T-helper 9 cell (primary cell): ENCODE data around the gene MXI1.
A peak's percentile ranks its signal among the peaks of the same experiment; 100 is the strongest.

Experiments used
- DNase-seq: peaks from one replicate; pipeline ENCODE4 v3.0.0-alpha.2; 2020

The MXI1 gene

DNA sequence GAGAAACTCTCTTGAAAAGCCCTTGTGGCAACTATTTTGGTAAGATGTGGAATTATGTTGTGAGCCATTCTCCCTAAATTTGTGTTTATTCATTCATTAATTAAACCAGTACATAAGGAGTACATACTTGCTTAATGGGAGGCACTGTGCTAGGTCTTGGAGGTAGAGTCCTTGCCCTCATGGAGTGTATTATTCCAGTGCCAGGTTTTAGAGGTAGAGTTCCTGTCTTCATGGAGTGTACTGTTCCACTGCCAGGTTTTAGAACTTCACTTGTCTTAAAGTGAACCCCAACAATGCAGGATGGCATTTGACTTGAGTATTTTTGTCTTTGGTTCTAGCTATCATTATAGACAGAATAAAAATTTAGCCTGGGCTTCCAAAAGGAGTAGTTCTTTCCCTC lies 8.8 kb downstream of the MXI1 start:
- no peak for DNase-seq

DNA sequence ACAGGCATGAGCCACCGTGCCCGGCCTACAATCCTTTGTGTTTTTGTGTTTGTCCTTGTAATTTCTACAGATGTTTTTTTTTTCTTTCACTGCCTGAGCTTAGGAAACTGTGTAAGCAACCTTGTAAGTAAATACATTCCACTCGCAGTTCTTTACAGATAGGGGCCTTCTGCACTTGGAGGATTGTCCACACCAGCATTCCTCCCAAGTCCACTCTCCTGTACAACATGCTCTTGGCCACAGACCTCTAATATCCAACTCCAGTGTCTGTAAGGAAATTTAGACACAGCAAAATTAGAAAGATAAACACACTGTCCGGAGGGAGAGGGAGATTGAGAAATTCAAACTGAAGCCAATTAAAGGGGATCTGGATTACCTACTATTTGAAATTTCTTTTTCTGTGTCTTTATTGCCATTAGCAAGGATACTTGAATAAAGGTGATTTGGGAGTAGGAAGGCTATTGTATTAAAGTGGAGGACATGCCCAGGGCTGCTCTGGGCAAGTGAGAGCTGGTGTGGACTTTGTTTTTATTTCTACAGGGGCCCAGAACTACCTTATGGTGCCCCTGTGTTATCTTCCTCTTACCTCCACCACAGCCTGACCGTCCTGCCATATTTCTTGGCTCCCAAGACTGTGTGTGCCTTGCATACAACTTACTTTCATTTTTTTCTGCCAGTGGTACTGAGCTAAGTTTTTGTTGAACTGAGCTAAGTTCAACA lies 9.7 kb downstream of the MXI1 start:
- DNase-seq = no peak

DNA sequence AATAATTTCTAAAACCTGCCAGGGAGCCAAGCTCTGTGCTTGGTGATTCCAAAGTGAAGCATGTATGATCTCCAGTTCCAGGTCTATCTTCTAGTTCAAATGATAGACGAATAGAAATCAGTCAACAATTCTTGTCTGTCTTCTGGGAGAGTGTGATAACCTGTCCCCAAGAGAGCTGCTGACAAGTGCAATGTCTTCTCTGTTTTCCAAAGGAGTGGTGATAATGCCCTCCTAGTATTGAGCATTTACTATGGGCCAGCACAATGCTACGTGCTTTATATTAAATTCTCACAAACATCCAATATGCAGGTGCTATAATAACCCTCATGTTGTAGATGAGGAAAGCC lies 10.2 kb downstream of the MXI1 start:
- no peak for DNase-seq

DNA sequence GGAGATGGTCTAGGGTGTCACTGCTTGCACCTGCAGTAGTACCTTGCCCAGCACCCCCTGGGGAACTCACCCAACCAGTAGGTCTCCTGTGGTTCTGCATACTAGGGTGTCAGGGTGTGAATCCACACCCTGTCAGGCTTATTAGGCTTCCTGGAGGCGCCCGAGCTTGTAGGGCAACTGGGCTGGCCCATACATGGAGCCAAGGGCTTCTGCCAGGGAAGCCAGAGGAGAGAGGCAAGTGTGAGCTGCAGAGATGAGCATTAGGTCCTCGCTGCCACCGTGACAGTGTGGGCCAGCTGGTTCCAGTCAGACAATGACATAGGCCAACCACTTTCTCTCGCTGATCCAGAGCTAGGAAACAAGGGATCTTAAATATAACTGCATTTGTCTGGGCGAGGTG lies 11.2 kb downstream of the MXI1 start:
- no peak for DNase-seq

DNA sequence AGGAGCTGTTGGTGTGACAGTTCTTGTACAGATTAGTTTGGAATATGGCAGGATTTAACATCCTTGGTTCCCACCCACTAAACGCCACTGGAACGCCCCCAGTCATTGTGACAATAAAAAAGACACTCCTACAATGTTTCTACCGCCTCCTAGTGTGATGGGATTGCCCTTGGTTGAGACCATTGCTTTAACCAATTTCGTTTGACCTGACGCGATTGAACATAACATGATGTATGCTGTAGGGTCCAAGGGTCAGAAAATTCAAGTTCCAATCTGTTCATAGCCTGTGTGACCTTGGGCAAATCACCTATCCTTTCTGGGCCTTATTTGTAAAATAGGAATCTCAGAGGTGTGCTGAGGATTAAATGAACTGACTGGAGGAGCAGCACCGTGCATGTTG lies 12.5 kb downstream of the MXI1 start:
- no peak for DNase-seq

DNA sequence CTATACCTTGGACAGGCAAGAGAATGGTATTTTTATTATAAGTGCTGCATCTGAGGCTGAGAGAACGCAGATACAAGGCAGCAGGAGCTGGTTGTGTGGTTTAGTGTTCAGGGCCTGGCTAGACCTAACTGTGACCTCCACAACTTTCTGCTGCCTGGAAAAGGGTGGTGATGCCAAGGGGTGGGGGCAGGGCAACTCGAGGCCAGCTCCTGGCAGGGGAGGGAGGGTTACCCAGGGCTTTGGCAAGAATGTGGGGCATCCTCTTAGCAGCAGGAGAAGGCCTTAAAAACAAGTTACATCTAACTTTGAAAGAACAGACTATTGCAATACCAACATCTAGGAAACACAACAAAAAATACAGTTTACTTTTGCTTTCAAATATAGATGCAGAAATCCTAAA lies 13.0 kb downstream of the MXI1 start:
- no peak for DNase-seq

DNA sequence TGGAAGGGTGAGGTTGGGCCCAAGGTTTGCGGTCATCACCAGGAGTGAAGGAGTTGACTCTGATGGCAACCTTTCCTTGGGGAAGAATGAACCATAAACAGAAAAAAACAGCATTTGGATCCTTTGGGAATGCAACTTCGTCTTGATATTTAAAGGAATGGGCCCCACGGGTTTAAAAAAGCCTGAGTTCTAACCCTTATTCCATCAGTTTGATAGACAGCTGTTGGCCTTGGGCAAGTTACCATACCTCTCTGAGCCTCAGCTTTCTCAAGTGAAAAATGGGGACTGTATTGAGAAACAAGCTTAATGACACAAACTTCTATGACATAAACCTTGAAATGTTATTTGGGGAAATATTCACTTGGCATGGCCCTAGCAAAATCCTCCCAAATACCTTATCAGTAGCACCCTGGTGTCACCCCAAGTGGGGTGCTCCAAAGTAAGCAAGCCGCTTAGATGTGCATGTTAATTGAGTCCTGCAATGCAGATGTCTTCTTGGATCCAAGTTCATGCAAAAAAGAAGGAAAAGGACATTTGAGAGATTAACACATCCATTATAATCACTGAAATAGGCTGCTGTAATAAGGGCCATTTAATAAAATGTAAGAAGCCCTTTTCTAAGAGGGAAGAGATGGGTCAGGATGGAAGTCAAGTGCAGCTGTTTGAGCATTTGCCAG lies 13.8 kb downstream of the MXI1 start:
- DNase-seq = no peak

DNA sequence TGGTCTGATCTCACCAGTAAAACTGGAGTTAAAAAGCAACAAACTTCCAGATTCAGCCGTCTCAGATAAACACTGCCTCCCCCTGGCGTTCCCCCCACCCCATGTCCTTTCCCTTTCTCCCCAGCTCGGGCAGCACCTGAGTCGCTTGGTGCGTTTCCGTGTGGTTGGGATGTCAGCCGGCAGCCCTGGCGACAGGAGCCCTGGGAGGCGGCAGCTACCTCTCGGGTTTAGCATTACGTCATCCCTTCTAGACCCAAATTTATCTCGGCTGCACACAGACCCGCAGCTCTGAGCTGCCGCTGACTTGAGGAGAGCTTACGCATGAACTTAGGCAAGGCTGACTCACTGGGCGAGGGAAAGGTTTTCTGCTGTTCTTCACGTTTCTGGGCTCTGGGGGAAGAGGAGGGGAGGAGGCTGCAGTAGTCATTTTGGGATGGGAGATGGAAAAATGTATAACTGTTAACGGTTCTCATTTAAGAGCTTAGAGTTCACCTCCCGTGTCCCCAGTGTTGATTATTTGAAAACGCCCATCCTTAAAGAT lies 14.4 kb downstream of the MXI1 start:
- DNase-seq = peak; percentile 65

DNA sequence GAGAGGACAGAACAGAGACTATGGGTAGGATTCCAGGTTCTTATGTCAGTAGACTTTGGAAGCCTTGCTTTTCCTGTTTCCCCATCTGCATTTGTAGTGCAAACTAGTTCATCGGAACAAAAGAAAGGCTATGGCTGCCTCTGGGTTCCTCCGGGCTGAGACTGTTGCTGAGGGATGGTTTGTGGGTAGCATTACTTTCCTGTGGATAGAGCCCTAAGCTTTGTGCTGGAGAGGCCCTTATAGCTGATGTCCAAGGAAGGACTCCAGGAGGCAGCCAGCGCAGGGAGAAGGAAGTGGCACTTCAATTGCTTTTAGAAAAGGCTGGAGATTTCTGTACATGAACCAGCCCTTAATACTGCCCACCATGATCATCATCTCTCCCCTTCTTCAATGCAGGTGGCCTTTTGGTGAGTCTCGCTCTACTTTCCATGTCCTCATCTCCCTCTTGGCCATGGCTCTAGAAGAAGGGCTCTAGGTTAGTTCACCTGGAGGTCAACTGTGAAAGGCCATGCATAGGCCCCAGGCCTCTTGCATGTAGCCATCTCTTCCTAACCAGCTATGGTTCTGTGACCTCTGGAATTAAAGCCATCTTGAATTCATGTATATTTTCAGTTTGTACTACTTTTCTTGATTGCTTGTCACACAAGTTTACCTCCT lies 15.4 kb downstream of the MXI1 start:
- no peak for DNase-seq

DNA sequence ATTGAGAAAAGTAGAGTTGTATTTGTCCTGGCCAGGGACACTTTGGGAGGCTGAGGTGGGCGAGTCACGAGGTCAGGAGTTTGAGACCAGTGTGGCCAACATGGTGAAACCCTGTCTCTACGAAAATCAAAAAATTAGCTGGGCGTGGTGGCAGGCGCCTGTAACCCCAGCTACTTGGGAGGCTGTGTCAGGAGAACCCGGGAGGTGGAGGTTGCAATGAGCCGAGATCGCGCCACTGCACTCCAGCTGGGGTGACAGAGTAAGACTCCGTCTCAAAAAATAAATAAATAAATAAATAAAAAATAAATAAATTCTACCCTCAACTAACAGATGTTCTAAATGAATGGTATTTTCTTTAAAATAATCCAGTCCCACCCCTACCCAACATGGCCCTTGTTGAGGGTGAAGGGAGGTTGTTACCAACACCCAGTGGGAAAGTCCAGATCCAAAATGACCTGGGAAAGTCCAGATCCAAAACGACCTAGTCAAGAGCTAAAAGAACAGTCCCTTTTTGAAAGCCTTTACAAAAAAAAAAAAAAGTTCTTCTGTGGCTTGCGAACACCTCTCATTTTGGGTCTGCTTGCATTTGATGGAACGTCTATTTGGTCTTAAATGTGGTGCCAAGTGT lies 16.0 kb downstream of the MXI1 start:
- DNase-seq = no peak

DNA sequence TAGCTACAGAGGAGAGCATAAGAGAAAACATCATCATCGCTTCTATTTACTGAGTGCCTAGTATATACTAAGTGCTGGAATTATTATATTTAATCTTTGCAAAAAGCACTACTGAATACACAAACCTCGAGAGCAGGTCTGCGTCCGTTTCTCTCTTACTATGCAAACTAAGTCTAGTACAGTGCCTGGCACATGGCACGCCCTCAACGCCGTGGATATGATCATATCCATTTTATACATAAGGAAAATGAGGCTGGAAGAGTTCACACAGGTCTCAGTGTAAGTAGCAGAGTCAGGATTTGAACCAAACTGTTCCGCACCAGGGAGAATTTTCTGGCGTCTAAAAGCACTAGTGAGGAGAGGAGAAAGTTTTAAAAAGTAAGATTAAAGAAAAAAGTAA lies 17.6 kb downstream of the MXI1 start:
- no peak for DNase-seq

DNA sequence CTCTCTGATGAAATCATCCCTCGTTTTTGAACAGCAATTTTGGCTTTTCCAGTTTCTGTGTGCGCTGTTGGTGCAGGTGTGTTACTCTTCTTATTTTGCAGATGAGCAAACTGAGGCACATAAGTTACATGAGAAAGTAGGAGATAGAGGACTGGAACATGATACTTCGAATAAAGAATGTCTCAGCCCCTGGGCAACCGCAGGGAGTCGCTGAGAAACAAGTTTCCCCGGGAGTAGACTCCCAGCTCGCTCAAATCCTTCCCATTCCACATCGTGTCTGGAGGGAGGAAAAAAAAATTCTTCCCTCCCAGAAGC lies 18.0 kb downstream of the MXI1 start:
- DNase-seq = no peak

DNA sequence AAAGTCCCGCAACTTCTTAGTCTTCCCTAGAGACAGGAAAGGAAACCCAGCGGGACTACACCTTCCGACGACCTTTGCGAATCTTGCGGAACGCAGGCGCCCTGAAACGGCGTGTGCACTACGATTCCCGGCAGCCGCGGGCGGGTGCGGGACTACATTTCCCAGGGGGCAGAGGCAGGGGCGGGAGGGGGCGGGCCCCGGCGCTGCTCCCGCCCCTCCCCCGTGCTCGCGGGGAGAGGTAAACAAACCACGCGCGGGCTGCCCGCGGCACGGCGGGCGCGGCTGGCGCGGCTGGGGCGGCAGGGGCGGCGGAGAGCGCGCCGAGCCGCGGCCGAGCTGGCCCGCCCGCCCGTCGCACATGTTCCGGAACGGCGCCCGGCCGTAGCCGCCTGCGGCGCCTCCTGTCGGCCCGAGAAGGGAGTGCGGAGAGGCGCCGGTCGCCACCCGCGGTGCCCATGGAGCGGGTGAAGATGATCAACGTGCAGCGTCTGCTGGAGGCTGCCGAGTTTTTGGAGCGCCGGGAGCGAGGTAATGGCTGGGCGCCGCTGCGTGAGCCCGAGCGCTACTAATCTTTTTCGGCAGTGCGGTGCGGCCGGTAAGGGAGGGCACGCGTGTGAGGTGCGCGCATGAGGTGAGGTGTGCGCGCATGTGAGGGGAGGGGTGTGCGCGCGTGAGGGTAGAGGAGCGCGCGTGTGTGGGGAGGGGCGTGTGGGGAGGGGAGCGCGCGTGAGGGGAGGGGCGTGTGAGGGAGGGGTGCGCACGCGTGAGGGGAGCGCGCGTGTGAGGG lies 18.5 kb downstream of the MXI1 start:
- peak; percentile 82 for DNase-seq

DNA sequence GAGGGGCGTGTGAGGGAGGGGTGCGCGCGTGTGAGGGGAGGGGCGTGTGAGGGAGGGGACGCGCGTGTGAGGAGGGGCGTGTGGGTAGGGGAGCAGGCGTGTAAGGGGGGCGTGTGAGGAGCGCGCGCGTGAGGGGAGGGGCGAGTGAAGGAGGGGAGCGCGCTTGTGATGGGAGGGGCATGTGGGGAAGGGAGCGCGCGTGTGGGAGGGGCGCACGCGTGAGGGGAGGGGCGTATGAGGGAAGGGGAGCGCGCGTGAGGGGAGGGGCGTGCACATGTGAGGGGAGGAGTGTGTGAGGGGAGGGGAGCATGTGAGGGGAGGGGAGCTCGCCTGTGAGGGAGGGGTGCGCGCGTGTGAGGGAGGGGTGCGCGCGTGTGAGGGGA lies 19.1 kb downstream of the MXI1 start:
- DNase-seq = peak; percentile 87

DNA sequence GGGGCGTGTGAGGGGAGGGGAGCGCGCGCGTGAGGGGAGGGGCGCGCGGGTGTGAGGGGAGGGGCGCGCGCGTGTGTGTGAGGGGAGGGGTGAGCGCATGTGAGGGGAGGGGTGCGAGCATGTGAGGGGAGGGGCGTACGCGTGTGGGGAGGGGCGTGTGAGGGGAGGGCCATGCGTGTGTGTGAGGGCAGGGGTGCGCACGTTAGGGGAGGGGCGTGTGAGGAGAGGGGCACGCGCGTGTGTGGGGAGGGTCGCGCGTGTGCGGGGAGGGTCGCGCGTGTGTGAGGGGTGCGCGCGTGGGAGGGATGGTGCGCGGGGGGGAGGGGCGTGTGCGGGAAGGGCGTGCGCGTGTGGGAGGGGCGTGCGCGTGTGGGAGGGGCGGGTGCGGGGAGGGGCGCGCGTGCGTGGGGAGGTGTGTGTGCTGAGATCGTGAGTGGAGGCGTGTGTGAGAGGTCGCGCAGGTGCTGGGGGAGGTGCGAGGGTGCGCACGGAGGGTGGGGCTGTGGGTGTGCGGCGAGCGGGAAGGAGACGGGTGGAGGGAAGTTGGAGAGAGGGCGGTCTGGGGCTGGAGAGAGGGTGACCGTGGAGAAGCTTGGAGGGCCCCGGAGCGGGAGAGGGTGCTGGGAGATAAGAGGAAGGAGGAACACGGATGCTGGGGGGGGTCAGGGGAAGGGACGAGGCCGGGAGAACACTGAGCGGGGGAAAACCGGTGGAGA lies 19.7 kb downstream of the MXI1 start:
- DNase-seq = peak; percentile 78

DNA sequence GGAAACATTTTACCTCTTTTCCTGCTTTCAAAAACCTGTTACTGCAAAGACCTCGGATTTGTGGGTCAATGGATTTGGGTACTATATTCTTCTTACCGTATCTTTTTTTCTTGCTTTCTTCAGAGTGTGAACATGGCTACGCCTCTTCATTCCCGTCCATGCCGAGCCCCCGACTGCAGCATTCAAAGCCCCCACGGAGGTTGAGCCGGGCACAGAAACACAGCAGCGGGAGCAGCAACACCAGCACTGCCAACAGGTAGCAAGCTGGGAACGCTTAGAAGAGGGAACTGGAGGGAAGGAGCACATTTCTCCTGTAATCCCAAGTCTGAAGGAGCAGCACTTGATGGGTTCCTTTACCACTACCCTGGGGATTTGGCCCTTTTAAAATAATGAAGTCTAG lies 20.7 kb downstream of the MXI1 start:
- no peak for DNase-seq

DNA sequence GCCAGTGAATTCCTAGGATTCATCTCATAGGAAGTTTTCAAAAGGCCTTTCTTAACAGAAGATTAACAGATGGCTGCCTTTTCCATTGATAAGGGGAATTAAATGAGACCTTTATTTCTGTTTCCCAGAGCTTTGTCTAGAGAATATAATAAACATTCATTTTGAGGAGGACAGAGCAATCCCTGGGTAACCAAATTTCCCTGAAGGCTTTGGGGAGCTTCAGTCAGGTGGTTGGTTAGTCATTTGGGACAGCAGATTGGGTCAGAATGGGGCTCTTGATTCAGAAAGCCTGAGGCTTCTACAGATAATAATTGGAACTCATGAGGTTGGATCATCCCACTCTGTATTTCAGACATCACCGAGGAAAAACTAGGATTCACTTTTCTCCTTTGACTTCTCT lies 21.8 kb downstream of the MXI1 start:
- DNase-seq = no peak

DNA sequence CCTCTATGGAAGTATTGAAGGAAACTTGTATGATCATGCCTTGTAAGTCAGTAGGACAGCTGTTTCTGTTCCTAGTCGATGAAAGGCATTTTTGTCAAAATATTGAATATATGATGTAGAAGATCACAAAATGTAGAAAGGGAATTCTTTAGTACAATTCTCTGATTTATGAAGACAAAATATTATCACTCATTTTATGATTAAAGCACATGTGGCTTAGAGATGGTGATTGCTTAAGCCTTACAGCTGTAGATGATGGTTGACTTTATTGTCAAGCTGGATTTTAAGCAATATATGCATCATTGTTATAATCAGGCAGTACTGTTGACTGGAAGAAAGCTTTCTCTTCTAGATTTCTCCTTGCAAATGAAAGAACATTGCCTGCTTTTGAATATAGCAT lies 26.4 kb downstream of the MXI1 start:
- no peak for DNase-seq

DNA sequence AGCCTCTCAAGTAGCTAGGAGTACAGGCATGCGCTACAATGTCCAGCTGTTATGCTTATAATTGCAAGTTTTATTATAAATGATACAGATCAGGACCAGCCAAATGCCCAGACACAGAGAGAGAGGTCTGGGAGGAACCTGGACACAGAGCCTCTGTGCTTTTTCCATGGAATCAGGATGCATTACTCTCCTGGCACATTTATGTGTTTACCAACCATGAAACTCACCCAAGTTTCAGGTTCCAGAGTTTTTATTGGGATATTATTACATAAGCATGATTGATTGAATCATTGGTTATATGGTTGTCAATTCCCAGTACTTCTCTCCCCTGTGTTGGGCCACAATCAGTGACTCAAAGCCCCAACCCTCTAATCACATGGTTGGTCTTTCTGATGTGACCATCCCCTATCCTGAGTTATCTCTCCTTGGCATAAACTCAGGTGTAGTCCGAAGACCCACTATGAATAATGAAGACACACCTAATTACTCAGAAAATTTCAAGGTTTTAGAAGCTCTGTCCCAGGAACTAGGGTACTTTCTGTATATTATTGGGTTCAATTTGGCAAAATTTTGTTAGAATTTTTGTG lies 30.6 kb downstream of the MXI1 start:
- DNase-seq = no peak

DNA sequence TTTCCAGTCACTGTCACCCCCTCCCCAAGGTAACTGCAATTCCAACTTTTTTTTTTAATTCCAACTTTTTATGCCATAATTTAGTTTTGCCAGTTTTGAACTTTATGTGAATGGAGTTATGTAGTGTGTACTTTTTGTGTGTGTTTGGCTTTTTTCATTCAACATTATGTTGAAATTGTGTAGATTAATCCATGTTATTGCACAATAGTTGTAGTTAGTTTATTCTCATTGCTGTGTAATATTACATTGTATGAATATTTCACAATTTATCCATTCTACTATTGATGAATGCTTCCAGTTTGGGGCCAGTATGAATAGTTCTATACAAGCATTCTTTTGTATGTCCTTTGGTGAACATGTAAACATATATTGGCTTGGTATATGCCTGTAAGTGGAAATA lies 32.5 kb downstream of the MXI1 start:
- DNase-seq = no peak

DNA sequence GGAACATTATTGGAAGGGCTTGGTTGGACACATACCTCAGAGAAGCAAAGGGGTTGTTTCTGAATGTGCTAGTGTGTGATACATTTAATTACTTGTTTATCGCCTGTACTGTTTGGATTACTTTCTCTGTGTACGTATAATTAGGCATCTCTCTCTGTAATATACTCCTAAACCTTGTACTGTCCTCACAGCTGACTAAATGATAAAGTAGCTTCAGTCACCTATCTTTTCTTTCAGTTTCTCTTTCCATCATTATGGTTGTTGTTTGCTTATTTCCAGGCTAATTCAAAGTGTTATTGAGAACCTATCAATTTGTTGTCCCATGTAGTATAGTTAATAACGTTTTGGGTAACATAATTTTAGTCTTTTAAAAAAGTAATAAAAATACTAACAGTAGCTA lies 34.0 kb downstream of the MXI1 start:
- DNase-seq = no peak

DNA sequence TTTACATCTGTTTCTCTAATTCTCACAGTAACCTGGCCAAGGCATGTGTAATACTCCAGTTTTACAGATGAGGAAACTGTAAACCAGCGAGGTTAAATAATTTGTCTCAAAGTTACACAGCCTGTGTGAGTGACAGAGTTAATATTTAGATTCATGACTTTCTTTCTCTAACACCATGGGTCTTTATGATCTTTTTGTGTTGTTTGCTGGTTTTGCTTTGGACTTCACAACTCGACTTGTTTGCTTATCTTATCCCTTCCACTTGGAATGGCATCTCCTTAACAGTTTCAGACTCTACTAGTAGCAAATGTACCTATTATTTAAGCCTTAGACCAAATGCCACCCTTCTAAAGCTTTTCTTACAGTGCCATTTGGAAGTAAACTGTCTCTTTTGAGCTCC lies 34.4 kb downstream of the MXI1 start:
- DNase-seq = no peak
